Neural cell (in vitro differentiated cells): Measurements from ENCODE around the gene SPAG16. TPM values are rescaled to one million over a fixed set of nuclear protein-coding genes. Genes with fewer than 3 reads are reported as not detected.

Experiments used
- H2AFZ ChIP-seq: fragments of 200-600, 300-800 bp; sonication (generic), shearing (Covaris generic); 2 replicates; pipeline ENCODE4 v1.6.0; 2014; ENCODE audit warnings: low read depth, mild to moderate bottlenecking, antibody characterized with exemption, low read length, moderate library complexity
- H3F3A ChIP-seq: fragments of 200-600 bp; shearing (Covaris generic); 2 replicates; pipeline ENCODE4 v1.6.1; 2016; ENCODE audit warnings: mild to moderate bottlenecking, moderate library complexity, mixed read lengths, antibody characterized with exemption, low read length; ENCODE audit not compliant: insufficient read depth, poor library complexity, severe bottlenecking
- H3K27ac ChIP-seq: fragments of 200-600, 300-800 bp; sonication (generic), shearing (Covaris generic); 2 replicates; pipeline ENCODE4 v1.5.1; 2014; ENCODE audit warnings: mild to moderate bottlenecking, low read length, moderate library complexity
- H3K27me3 ChIP-seq: fragments of 300-800, 200-600 bp; sonication (generic), shearing (Covaris generic); 2 replicates; pipeline ENCODE4 v1.6.0; 2014; ENCODE audit warnings: mild to moderate bottlenecking, low read depth, low read length, moderate library complexity; ENCODE audit not compliant: insufficient read depth
- H3K36me3 ChIP-seq: fragments of 300-800, 200-600 bp; sonication (generic), shearing (Covaris generic); 2 replicates; pipeline ENCODE4 v1.5.1; 2014; ENCODE audit warnings: mild to moderate bottlenecking, antibody characterized with exemption, low read length, moderate library complexity; ENCODE audit not compliant: insufficient read depth
- H3K4me2 ChIP-seq: fragments of 300-800, 200-600 bp; sonication (generic), shearing (Covaris generic); 2 replicates; pipeline ENCODE4 v1.6.0; 2014; ENCODE audit warnings: mild to moderate bottlenecking, low read length
- H3K4me3 ChIP-seq: fragments of 300-800, 200-600 bp; sonication (generic), shearing (Covaris generic); 2 replicates; pipeline ENCODE4 v1.5.1; 2014; ENCODE audit warnings: mild to moderate bottlenecking, low read length, moderate library complexity
- H3K79me2 ChIP-seq: fragments of 200-600 bp; shearing (Covaris generic); replicated peaks from 2 replicates; pipeline ENCODE4 v1.6.0; 2014; ENCODE audit warnings: mild to moderate bottlenecking, low read length, moderate library complexity; ENCODE audit not compliant: insufficient read depth
- H3K9ac ChIP-seq: fragments of 300-800, 200-600 bp; sonication (generic), shearing (Covaris generic); 2 replicates; pipeline ENCODE4 v1.6.1; 2016; ENCODE audit warnings: mild to moderate bottlenecking, low read length, mixed read lengths
- H3K9me2 ChIP-seq: fragments of 200-600 bp; shearing (Covaris generic); 2 replicates; pipeline ENCODE4 v1.6.1; 2016; ENCODE audit warnings: mild to moderate bottlenecking, low read length, mixed read lengths; ENCODE audit not compliant: insufficient read depth
- H3K9me3 ChIP-seq: fragments of 200-600, 300-800 bp; sonication (generic), shearing (Covaris generic); 2 replicates; pipeline ENCODE4 v1.6.1; 2016; ENCODE audit warnings: mild to moderate bottlenecking, mixed run types, low read length, moderate library complexity, mixed read lengths
- H4K20me1 ChIP-seq: fragments of 200-600 bp; shearing (Covaris generic); 2 replicates; pipeline ENCODE4 v1.6.1; 2016; ENCODE audit warnings: mild to moderate bottlenecking, mixed run types; ENCODE audit not compliant: insufficient read depth
- EP300 ChIP-seq: fragments of 450-650 bp; conservative IDR thresholded peaks from 2 replicates; pipeline ENCODE4 v1.6.1; 2014; ENCODE audit warnings: antibody characterized with exemption, mild to moderate bottlenecking, moderate library complexity; ENCODE audit not compliant: poor library complexity, severe bottlenecking
- EZH2 ChIP-seq: fragments of 200-600, 300-800 bp; shearing (Covaris generic), sonication (generic); IDR thresholded peaks from 2 replicates; pipeline ENCODE4 v1.6.1; 2014; ENCODE audit warnings: antibody characterized with exemption, low read length, borderline replicate concordance, mild to moderate bottlenecking; ENCODE audit not compliant: insufficient read depth, poor library complexity, severe bottlenecking
- MXI1 ChIP-seq: fragments of 450-650 bp; conservative IDR thresholded peaks from 2 replicates; pipeline ENCODE4 v1.6.1; 2014; ENCODE audit warnings: antibody characterized with exemption, mild to moderate bottlenecking; ENCODE audit not compliant: poor library complexity, severe bottlenecking
- POLR2AphosphoS5 ChIP-seq: IDR thresholded peaks from 2 replicates; pipeline ENCODE4 v1.6.1; 2012
- RAD21 ChIP-seq: fragments of 450-650 bp; conservative IDR thresholded peaks from 2 replicates; pipeline ENCODE4 v1.6.1; 2014; ENCODE audit warnings: antibody characterized with exemption, mild to moderate bottlenecking, moderate library complexity
- SMC3 ChIP-seq: fragments of 450-650 bp; conservative IDR thresholded peaks from 2 replicates; pipeline ENCODE4 v1.6.1; 2014; ENCODE audit warnings: antibody characterized with exemption, mild to moderate bottlenecking, moderate library complexity; ENCODE audit not compliant: poor library complexity
- TAF1 ChIP-seq: IDR thresholded peaks from 2 replicates; pipeline ENCODE4 v1.6.1; 2012; ENCODE audit warnings: low read depth
- polyA plus RNA-seq: library from polyadenylated mRNA; depleted of rRNA; stranded (reverse); fragments of >200 nt; gene quantifications from 2 replicates; pipeline ENCODE4 v1.2.3, GENCODE V29; 2014
- TF ChIP-seq, protein P1 (sequence below): fragments of 450-650 bp; IDR thresholded peaks from 2 replicates; pipeline ENCODE4 v1.5.1; 2014; ENCODE audit warnings: antibody characterized with exemption, mild to moderate bottlenecking, moderate library complexity; ENCODE audit not compliant: poor library complexity, severe bottlenecking
- TF ChIP-seq, protein P2 (sequence below): IDR thresholded peaks from 2 replicates; pipeline ENCODE4 v1.6.1; 2012; ENCODE audit warnings: borderline replicate concordance

Gene SPAG16
- polyA plus RNA-seq, 1 donor from 2014 or later, result 75.4 TPM

DNA sequence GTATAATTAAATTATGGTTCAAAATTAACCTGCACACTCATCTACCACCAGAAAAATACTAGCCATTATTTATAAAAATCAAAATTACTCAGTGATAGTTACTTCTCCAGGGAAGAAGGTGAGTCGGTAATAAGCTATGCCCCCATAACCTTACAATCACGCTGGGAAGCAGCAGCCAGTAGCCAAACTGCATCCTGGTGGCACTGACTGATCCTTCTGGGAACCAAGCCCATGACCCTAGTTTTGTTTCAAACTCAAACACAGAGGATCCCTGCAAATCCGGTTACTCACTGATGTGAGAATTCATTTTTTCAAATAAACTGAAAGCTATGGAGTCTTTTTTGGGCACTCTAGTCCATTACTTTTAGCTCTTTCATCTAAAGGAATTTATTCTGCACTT, 1038.4 kb downstream of the SPAG16 start:
- no peak overlapping the region for H3K27ac ChIP-seq

DNA sequence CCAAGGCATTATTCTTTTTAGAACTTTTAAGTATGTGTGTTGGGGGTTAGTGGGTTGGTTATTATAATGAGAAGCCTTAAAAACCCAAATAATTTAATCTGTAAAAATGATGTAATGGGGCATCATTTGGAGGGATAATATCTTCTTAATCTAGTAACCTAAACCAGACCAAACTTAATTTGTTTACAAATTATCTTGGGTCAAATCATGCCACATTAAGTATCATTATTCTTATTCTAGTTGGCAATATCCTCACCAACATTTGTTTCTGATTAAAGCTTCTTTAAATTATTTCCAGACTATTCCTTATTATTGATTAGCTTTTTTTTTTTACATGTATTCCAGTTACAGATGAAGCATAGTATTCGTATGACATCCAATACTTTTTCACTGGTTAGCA, 1041.1 kb downstream of the SPAG16 start:
- Histone ChIP-seq H3K9ac (no peak overlapping the region), H4K20me1 (no peaks in the 10 kb centered on the region), H3K27ac (no peak overlapping the region), H3K9me3 (no peaks in the 10 kb centered on the region), H3K4me3 (no peak overlapping the region), H2AFZ (no peak overlapping the region), H3K79me2 (no peaks in the 10 kb centered on the region), H3K27me3 (no peaks in the 10 kb centered on the region), H3K9me2 (no peaks in the 10 kb centered on the region), H3K36me3 (no peaks in the 10 kb centered on the region), H3F3A (no peaks in the 10 kb centered on the region), H3K4me2 (no peak overlapping the region)
- TF ChIP-seq MXI1, result no peak
- TF ChIP-seq RAD21, result no peak
- TF ChIP-seq TAF1, result no peak
- TF ChIP-seq, protein P1, sequence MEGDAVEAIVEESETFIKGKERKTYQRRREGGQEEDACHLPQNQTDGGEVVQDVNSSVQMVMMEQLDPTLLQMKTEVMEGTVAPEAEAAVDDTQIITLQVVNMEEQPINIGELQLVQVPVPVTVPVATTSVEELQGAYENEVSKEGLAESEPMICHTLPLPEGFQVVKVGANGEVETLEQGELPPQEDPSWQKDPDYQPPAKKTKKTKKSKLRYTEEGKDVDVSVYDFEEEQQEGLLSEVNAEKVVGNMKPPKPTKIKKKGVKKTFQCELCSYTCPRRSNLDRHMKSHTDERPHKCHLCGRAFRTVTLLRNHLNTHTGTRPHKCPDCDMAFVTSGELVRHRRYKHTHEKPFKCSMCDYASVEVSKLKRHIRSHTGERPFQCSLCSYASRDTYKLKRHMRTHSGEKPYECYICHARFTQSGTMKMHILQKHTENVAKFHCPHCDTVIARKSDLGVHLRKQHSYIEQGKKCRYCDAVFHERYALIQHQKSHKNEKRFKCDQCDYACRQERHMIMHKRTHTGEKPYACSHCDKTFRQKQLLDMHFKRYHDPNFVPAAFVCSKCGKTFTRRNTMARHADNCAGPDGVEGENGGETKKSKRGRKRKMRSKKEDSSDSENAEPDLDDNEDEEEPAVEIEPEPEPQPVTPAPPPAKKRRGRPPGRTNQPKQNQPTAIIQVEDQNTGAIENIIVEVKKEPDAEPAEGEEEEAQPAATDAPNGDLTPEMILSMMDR, result no peak
- no peak for TF ChIP-seq EP300
- no peak for TF ChIP-seq EZH2
- no peak for TF ChIP-seq POLR2AphosphoS5
- TF ChIP-seq, protein P2, sequence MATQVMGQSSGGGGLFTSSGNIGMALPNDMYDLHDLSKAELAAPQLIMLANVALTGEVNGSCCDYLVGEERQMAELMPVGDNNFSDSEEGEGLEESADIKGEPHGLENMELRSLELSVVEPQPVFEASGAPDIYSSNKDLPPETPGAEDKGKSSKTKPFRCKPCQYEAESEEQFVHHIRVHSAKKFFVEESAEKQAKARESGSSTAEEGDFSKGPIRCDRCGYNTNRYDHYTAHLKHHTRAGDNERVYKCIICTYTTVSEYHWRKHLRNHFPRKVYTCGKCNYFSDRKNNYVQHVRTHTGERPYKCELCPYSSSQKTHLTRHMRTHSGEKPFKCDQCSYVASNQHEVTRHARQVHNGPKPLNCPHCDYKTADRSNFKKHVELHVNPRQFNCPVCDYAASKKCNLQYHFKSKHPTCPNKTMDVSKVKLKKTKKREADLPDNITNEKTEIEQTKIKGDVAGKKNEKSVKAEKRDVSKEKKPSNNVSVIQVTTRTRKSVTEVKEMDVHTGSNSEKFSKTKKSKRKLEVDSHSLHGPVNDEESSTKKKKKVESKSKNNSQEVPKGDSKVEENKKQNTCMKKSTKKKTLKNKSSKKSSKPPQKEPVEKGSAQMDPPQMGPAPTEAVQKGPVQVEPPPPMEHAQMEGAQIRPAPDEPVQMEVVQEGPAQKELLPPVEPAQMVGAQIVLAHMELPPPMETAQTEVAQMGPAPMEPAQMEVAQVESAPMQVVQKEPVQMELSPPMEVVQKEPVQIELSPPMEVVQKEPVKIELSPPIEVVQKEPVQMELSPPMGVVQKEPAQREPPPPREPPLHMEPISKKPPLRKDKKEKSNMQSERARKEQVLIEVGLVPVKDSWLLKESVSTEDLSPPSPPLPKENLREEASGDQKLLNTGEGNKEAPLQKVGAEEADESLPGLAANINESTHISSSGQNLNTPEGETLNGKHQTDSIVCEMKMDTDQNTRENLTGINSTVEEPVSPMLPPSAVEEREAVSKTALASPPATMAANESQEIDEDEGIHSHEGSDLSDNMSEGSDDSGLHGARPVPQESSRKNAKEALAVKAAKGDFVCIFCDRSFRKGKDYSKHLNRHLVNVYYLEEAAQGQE, result no peak
- TF ChIP-seq SMC3, result no peak

More for the DNA sequence above, 1038.4 kb downstream of the SPAG16 start:
- Histone ChIP-seq H3K4me2 (no peak overlapping the region), H3K79me2 (no peaks in the 10 kb centered on the region), H3K9ac (no peak overlapping the region), H3K27me3 (no peaks in the 10 kb centered on the region), H3K9me3 (no peaks in the 10 kb centered on the region), H3K9me2 (no peaks in the 10 kb centered on the region), H2AFZ (no peak overlapping the region), H3K36me3 (no peaks in the 10 kb centered on the region), H4K20me1 (no peaks in the 10 kb centered on the region), H3K4me3 (no peak overlapping the region), H3F3A (no peaks in the 10 kb centered on the region)
- no peak for TF ChIP-seq POLR2AphosphoS5
- TF ChIP-seq TAF1, result no peak
- no peak for TF ChIP-seq EP300
- TF ChIP-seq, protein P2, result no peak
- TF ChIP-seq, protein P1, result no peak
- no peak for TF ChIP-seq SMC3
- TF ChIP-seq RAD21, result no peak
- no peak for TF ChIP-seq MXI1
- no peak for TF ChIP-seq EZH2
